NK-92 (cell line): ENCODE data around the gene TXLNB.

ENCODE experiments used
- DNase-seq: peaks from one replicate; lab custom pipeline; 2025; ENCODE audit not compliant: unreplicated experiment; lab: John Stamatoyannopoulos, UW

TXLNB gene

DNA sequence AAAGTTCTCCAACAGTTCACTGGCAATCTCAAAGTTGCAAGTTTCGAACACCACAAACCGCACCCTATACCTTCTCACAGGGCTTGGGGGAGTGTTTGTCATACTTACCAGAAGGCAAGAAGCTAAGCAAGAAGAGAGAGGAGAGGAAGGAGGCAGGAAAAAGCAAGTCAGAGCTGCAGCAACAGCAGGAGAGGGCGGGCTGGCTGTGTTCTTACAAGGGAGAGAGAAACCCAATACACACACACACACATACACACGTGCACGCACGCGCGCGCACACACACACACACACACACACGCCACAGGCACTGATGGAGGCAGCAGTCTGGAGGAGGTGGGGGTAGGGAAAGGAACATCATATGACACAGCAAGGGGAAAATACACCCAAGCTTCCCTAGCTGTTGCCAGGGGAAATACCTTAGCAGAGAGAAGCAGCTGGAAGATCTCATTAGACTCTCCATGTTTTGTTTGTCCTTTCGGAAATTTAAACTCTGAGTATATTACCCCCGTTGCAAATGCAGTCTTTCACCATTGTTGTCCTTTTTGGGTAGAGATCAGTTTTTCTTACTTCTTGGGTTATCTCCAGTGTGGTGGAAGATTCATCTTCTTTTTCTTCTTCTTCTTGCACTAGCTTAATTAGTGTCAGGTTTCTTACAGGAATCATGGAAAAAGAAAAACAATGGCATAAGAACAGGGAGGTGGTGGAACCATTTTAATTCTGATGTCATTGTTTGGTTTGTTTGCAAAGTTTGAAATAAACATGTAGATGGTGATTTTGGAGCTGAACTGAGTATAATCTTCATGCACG is at the start of gene TXLNB:
Gene TXLNB, minus strand, starts transcription at position 186 of the 807 bp plus-strand sequence. CDS start 3,099 bp downstream, outside the sequence.
- no peak for DNase-seq

DNA sequence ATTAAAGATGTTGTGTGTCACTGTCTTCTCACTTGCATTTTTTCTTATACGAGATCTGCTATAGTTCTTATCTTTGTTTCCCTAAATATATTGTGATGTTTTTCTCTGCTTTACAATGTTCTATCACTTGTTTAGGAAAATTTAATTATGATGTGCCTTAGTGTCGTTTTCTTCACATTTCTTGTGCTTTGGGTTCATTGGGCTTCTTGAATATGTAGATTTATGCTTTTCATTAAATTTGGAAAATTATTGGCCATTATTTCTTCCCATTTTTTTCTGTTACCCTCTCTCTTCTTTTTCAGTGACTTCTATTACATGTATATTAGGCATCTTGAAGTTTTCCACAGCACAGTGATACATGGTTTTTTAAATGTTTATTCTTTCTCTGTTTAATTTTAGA is 49.3 kb upstream of the TXLNB start:
- no peak for DNase-seq

DNA sequence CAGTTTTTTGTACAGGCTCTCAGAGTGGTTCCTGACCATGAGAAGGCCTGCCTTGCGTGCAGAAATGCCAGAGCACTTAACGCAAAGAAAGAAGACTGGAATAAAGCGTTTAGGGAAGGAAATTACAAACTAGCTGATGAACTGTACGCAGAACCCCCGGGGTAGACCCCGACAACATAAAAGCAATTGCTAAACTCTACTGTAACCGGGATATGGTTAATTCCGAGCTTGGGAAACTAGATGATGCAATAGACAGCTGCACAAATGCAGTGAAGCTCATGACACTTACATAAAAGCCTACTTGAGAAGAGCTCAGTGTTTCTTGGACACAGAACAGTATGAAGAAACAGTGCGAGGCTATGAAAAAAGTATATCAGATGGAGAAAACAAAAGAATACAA is 47.0 kb upstream of the TXLNB start:
- no peak for DNase-seq

DNA sequence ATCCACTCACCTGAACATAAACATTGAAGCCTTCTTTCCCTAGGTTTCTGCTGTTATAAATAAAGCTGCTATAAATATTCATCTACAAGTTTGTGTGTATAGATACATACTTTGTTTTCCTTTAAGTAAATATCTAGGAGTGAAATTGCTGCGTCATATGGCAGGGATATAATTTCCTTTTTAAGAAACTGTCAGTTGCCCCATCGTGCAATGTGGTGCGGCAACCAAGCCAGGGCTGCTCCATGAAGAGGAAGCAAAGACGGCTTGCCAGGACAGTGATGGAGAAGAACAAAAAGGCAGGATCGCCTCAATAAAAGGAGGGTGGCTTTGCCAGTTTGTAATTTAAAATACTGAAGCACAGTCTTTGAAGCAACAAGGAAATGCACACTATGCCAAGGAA is 46.0 kb upstream of the TXLNB start:
- DNase-seq = no peak

DNA sequence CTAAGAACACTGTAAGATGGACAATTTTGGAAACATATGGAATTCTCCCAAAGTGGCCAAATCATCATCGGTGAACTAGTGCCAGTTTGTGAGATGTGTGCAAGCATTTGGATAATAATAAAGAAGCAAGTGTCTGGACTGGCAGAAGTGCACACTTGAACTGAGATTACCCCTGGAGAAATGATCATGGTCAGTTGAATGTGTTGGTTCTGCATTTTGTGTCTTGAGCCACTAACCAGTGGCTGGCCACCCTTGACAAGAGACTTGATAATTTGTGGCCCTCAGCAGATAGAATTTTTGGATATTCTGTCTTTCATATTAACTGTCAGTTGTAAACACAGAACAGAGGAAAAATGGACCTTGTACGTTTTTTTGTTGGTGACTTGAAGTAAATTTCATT is 45.2 kb upstream of the TXLNB start:
- DNase-seq = no peak

DNA sequence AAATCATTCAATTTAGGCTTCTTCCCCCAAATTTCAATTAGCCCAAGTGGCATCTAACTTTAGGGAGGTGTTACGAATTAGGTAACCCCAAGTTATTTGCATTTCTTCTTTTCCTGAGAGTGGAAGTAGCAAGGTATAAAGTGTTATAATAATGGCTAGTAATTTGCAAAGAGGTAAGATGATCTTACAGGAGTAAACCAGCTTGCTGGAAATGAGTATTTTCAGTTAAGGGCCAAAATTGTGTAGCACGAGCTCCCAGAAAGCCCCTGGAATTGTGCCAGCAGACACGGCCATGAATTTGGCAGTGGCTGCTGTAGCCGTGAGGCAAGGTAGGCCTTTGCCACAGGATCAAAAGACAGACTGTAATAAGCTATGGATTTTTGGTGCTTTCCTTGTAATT is 44.7 kb upstream of the TXLNB start:
- DNase-seq = no peak

DNA sequence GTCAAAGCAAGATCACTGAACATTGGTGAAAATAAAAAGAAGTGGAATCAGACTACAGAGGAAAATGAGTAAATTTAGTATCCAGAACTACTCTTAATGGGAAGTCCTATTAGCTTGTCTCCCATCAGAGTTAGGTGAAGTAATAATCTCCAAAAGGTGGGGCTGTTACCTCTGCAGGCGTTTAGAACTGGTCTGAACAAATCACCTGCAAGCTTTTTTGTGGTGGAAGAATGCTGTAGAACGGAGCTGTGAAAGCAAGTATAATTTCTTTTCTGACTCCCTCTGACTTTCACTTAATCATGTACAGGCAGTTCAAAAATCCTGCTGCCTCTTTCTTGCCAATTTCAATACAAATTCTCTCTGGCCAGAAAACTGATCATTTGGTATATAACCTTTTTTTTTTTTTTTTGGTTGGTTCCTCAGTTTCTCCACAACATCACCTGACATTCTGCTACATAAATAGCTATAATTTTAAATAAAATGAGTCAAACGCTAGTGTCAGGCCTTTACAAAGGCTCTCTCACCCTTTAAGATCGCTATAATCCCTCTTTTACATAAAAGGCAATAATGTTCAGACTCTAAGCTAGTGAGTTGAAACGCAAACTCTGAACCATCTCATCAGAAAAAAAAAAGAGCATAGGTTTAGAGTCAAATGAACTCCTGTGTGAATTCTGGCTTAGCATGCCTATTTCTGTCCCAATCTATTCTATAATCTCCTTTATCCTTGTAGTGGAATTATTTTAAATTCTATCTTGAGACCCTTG is 43.8 kb upstream of the TXLNB start:
- no peak for DNase-seq

DNA sequence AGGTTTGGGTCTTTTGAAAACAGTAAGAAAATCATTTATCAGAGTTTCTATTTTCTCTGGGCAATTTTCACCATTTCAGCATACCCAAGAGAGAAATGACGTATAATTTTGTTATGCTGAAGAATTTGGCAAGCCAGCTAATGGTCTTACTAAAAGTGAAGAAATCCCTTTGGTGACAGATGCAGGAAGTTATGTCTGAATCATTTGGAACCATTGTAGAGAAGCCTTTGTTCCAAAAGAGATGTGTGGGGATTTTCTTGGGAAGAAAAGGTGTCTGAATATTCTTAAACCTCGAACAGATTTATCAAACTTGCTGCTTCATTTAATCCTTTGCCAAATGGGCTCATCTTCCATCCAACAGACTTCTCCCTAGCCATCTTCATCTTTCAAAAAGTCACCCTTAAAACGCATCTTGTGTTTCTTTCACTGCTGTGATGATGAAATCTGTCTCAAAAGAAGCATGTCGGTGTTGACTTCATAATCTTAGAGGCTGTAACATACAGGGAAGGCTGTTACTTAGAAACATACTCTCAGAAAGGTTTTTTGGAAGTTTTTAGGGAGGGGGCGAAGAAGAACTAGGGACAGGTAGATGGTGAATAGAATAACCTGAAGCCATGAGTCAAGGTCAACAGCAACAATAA is 43.1 kb upstream of the TXLNB start:
- DNase-seq = no peak

DNA sequence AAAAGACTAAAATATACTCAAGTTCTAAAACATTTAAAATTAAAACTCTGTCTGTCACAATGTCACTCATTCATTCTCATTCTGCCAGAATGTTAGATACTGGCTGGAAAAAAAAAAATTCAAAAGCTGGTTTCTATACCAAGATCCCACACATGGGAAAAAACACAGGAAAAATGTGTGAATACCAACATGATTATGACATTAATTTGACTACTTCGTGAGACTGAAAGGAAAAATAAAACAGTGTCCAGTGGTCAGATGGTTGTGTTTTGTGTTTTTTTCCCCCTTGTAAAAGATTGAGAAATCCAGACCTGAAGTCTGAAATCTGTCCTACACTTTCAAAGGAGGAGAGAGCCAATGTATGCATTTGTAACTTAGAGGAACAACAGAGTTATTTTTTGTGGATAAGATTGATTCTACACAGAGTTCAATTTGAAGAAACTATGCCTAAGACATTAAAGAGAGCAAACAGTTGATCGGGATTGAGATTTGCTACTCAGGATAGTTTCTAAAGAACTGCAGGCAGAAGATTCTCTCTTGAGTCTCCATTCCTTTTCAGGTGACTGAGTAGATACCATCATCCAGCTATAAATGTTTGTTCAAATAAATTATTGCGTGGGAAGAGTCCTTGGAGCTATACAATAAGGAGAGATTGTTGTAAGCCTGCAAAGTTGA is 39.2 kb upstream of the TXLNB start:
- no peak for DNase-seq

DNA sequence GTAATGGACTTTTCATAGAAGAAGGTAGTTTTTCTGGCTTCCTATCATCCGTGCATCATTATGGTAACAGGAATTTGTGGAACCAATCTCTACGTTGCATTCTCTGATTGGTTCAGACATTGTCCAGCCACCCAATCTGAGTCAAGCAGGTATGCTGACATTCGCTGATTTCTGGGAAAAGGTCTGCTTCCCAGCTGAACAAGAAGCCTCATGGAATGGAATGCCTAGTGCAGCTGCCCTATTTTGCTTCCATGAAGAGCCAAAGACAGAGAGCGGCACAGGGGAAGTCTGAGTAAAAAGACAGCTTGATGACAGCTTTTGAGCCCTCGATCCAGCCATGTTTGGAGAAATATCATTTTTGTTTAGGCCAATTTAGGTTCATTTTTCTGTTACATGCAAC is 38.5 kb upstream of the TXLNB start:
- no peak for DNase-seq

DNA sequence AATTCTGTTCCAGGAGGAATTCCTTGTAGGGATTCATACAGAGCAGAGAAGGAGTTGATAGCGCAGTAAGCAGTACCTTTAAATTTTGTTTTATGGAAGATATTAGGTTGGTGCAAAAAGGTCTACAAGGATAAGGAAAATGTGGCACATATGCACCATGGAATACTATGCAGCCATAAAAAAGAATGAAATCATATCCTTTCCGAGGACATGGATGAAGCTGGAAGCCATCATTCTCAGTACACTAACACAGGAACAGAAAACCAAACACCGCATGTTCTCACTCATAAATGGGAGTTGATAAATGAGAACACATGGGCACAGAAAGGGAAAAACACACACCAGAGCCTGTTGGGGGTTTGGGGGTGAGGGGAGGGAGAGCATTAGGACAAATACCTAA is 37.4 kb upstream of the TXLNB start:
- no peak for DNase-seq

DNA sequence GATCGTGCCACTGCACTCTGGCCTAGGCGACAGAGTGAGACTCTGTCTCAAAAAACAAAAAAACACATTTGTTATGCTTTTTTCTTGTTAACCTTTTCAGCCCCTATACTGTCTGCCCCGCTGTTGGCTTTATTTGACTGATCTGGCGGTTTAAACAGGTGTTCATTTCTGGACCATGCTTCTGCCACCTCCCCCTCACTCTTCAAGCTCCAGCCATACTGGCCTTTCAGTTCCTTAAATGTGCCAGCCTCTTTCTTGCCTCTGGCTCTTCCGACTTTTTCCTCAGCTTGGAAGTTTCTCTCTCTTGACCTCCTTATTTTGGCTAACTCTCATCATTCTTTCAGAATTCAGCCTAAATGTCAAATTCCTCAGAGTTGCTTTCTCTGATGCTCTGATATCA is 35.2 kb upstream of the TXLNB start:
- DNase-seq = no peak

DNA sequence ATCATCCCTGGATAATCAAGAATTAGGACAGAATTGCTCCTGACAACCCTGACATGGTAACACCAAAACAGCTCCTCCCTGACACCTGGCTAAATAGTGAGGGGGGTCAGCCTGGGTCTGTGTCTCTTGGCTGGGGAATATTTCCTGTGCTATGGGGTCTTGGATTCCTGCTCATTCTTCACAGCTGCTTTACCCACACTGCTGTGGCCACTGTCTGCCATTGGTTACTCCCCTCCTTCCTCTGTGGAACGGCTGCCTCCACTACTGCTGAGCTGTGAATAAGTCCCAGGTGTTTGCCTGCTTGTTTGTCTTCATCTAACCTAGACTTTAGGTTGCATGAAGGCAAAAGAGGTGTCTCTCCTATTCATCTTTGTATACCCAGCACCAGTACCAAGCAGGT is 33.9 kb upstream of the TXLNB start:
- DNase-seq = no peak

DNA sequence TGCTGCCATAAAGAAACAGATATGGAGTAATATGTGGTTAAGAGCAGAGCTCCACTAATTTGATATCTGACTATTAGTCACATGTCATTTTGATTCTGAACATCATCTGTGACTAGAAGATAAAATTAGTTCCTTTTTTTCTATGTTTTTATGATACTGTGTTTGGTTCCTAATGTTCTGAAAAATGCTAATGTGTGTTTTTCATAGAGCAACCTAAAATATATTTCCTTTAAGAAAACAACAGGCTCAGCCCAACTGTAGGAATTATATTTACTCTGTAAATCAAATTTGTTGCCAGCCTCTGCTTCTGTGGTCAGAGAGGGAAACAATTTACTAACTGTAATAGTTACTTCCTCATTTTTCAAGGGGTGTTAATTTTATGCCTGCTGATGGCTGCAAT is 33.3 kb upstream of the TXLNB start:
- DNase-seq = no peak

DNA sequence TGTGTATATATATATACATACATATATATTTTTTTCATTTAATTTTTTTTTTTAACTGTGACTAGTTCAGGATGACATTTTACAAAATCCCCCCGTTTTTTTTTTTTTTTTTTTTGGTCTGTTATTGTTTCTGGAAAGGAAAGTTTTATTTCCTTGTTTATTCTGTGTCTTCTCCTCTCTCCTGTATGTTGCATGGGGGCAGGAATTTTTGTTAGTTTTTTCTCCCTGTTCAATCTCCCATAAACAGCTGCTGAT is 32.4 kb upstream of the TXLNB start:
- DNase-seq = no peak

DNA sequence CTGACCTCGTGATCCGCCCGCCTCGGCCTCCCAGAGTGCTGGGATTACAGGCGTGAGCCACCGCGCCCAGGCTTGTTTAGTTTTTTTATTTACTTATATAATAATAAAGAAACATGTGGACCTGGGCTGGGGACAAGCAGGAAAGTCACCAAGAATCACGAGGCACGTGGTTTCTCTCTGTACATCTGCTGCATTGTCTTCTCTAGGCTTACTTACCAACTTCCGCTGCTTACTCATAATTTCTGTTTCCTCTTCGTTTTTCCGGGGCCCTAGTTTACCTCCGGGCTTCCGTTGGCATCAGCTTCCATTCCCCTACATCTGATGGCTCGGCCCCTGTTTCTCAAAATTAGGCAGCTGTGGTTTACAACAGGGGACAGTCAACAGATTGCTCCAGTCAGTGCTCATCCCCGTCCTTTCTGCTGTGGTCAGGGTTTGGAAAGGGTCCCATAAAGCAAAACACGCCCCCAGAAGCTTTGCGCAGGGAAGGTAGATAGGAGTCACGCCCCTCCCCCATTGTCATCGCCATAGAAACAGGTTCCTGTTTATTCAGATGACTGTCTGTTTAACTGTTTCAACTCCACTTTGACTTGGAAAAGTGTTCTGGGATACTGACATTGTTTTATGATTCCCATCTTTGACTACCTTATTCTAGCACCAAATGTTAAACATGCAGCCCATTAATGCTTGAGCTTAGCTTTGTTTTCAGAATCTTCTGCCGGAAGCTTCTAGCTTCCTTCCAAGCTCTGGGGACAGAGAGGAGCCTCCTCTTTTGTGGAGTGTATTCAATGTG is 31.9 kb upstream of the TXLNB start:
- DNase-seq = no peak

DNA sequence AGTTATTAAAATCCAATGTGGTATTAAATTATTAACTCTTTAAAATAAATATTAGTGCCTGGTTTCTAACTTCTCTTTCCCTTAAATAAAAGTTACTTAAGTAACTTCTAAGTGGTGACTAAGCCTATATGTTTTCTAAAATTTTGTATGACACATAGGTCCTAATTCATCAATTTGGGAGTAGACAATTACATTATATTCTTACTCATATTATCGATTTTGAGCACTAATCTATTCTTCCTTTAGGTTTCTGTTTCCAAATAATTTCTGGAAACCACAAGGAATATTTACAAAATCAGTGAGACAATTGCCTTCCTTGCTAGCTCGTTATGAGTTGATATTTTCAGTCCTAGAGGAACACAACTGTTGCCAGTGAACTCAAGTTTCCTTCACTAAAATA is 28.3 kb upstream of the TXLNB start:
- no peak for DNase-seq

DNA sequence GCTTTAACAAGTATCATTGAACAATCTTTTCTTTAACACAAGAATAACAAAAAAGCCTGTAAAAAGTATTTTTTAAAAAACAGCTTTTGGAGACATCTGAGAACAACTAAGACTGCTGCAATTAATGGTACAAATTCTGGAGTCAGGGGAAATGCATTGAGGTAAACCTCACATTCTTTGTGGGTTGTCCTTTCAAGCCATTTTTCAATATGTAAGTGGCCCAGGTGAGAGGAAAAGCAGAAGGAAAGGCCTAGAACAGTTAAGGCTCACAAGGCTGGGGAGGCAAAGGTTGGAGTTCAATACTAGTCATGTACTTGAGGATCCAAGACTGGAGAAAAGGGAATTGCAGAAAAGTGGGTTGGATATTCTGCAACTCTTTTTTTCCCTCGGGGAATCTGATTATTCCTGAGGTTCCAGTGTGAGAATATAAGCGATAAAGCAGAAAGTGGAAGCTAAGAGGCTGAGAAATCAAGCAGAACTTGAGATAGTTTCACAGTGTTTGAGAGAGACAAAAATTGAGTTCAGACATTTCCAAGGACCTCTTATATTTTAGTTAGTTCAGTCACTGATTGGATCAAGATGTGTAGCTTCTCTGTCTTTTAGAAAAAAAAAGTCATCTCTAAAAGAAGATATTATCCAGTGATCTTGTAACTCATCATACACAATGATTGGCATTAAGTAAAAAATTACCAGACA is 25.0 kb upstream of the TXLNB start:
- no peak for DNase-seq

DNA sequence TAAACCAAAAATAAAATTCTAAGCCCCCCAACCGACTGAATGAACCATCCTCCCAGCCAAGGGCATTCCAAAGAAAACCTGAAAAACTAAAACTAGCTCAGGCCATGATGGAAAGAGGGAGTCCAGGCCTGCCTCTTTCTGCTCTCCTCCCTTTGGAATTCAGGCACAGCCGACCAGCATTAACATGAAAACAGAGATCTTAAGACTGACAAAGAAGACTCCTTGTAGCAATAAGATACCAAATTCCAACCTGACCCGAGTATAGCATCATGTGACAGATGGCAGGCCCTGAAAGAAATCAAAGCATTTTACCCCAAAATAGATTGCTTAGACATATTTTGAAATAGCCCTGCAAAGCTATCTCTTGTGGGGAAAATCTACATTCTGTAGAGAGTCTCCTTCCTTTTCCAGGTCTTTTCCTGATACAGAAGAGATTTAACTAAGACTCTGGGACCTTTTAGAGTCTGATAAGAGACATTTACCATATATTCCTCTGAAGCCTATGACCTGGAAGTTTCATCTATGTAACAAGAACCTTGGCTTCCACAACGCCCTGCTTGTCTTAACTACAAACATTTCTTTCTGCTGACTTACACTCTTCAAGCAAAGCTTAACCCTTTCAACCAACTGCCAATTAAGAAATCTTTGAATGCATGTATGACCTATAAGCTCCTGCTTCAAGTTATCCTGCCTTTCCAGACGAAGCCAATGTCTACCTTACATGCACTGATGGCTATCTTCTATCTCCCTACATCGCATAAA is 22.2 kb upstream of the TXLNB start:
- DNase-seq = no peak

DNA sequence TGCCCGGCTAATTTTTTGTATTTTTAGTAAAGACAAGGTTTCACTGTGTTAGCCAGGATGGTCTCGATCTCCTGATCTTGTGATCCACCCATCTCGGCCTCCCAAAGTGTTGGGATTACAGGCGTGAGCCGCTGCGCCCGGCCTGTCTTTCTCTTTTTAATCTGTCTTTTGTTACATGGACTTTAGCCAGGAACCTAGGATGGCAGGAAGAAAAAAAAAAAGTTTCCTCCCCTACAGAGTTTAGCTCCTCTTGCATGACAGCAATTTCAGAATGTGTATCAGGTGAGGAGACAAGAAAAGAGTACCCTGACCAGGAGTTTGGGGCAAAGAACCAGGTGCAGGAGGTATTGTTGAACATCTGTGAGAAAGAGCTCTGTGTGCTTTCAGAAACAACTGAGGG is 21.4 kb upstream of the TXLNB start:
- no peak for DNase-seq
